K562 (cell line): ENCODE results near the gene XRCC2. TPM values are rescaled to one million over a fixed set of nuclear protein-coding genes. Genes with fewer than 3 reads are reported as not detected.
A peak's percentile ranks its signal among the peaks of the same experiment; 100 is the strongest.

Experiments
- ATAC-seq: fragments of 200-7000 bp; cut with Tn5 transposase; 3 replicates; pipeline ENCODE4 v1.9.1; 2020; ENCODE audit warnings: moderate library complexity
- BruUV-seq: library from RNA; stranded (reverse); fragments of 400-500 nt; replicated peaks from 2 replicates; lab custom pipeline; 2021; lab: Mats Ljungman, UMichigan
- CTCF ChIA-PET: fragments of 300-600 bp; formaldehyde crosslinking; extraction: SDS; loops from one replicate; lab custom pipeline; 2021; ENCODE audit warnings: low intra/inter-chr PET ratio; lab: Yijun Ruan, JAX
- POLR2A ChIA-PET: fragments of 300-600, 350-650 bp; sonication (Branson Sonifier 250); formaldehyde crosslinking; extraction: SDS; loops from one replicate; lab custom pipeline; 2021; ENCODE audit warnings: antibody characterized with exemption, inconsistent platforms; lab: Yijun Ruan, JAX
- DNase-seq, 4 experiments: peaks; one replicate each; pipeline versions ENCODE4 v3.0.0 to v3.0.0-alpha.2; 2011 to 2018; ENCODE audit warnings: low spot score in 3 of 4, mixed read lengths in 3 of 4; ENCODE audit errors: extremely low read depth in 1 of 4
- FAIRE-seq: peaks from 2 replicates; lab custom pipeline; 2011; peaks lifted over from hg19 to GRCh38; lab: Jason Lieb, UNC
- H2AFZ ChIP-seq: 2 replicates; pipeline ENCODE4 v1.6.0; 2011; ENCODE audit warnings: low read depth, low read length, control low read depth, inconsistent platforms
- H3K27ac ChIP-seq: fragments of 200-600 bp; 3 replicates; pipeline ENCODE4 v1.8.0; 2011; ENCODE audit warnings: low read depth, mild to moderate bottlenecking, control low read depth, inconsistent platforms, low read length, moderate library complexity, mixed read lengths; ENCODE audit errors: extremely low read depth
- H3K27me3 ChIP-seq, 2 experiments: fragments of 300-600 bp in 1 of 2; 2 replicates in 1 of 2; 3 replicates in 1 of 2; pipeline versions ENCODE4 v1.6.0 to v1.8.0; 2011; ENCODE audit warnings: inconsistent platforms in 2 of 2, low read length in 2 of 2, mild to moderate bottlenecking in 1 of 2, mixed read lengths in 1 of 2, moderate library complexity in 1 of 2; ENCODE audit not compliant: control insufficient read depth in 2 of 2, insufficient read depth in 2 of 2
- H3K36me3 ChIP-seq: fragments of 300-600 bp; 3 replicates; pipeline ENCODE4 v1.8.0; 2011; ENCODE audit warnings: mild to moderate bottlenecking, low read length, inconsistent platforms; ENCODE audit not compliant: control insufficient read depth, insufficient read depth
- H3K4me1 ChIP-seq, 2 experiments: fragments of 200-600 bp in 1 of 2; replicated peaks in 1 of 2; 2 replicates in 1 of 2; 3 replicates in 1 of 2; pipeline versions ENCODE4 v1.5.1 to v1.8.0; 2011; ENCODE audit warnings: inconsistent platforms in 2 of 2, low read length in 2 of 2, mild to moderate bottlenecking in 1 of 2, mixed read lengths in 1 of 2, moderate library complexity in 1 of 2; ENCODE audit not compliant: control insufficient read depth in 2 of 2, insufficient read depth in 2 of 2
- H3K4me2 ChIP-seq: 2 replicates; pipeline ENCODE4 v1.6.1; 2011; ENCODE audit warnings: low read length, control low read depth, inconsistent platforms, mixed read lengths; ENCODE audit not compliant: insufficient read depth
- H3K4me3 ChIP-seq: fragments of 200-600 bp; sonication (generic), shearing (Covaris generic); 2 replicates; pipeline ENCODE4 v1.5.1; 2016; ENCODE audit warnings: control low read depth, inconsistent platforms
- H3K79me2 ChIP-seq: fragments of 200-600 bp; 3 replicates; pipeline ENCODE4 v1.8.0; 2011; ENCODE audit warnings: low read length, inconsistent platforms; ENCODE audit not compliant: control insufficient read depth, insufficient read depth
- H3K9ac ChIP-seq, 2 experiments: 2 replicates each; pipeline versions ENCODE4 v1.6.0 to v1.6.1; 2011; ENCODE audit warnings: low read depth in 2 of 2, low read length in 2 of 2, control low read depth in 1 of 2, inconsistent platforms in 1 of 2, mild to moderate bottlenecking in 1 of 2, mixed read lengths in 1 of 2; ENCODE audit not compliant: insufficient read depth in 1 of 2
- H3K9me1 ChIP-seq: one replicate; pipeline ENCODE4 v1.6.0; 2011; ENCODE audit warnings: inconsistent platforms, mild to moderate bottlenecking, low read length, moderate library complexity; ENCODE audit not compliant: control insufficient read depth, insufficient read depth
- H3K9me3 ChIP-seq: replicated peaks from 2 replicates; pipeline ENCODE4 v1.5.1; 2011; ENCODE audit warnings: low read depth, low read length, inconsistent platforms; ENCODE audit not compliant: control insufficient read depth, insufficient read depth
- H4K20me1 ChIP-seq: replicated peaks from 2 replicates; pipeline ENCODE4 v1.6.1; 2011; ENCODE audit warnings: low read length, inconsistent platforms, mixed read lengths; ENCODE audit not compliant: control insufficient read depth, insufficient read depth
- ATF1 ChIP-seq, 2 experiments: fragments of 450-650 bp in 1 of 2; IDR thresholded peaks; 2 replicates each; pipeline ENCODE4 v1.6.1; 2016; ENCODE audit warnings: missing compliant biosample characterization in 1 of 2, missing genetic modification characterization in 1 of 2
- BRF2 ChIP-seq: IDR thresholded peaks from 3 replicates; pipeline ENCODE4 v1.6.1; 2011; ENCODE audit warnings: borderline replicate concordance, mild to moderate bottlenecking; ENCODE audit not compliant: insufficient read length, insufficient read depth
- CTCFL ChIP-seq: IDR thresholded peaks from 2 replicates; pipeline ENCODE4 v1.6.1; 2011; ENCODE audit warnings: borderline replicate concordance, low read depth, mild to moderate bottlenecking, moderate library complexity, low read length; ENCODE audit not compliant: insufficient read depth, poor library complexity, severe bottlenecking
- DEAF1 ChIP-seq: fragments of 450-650 bp; formaldehyde crosslinking; IDR thresholded peaks from 2 replicates; pipeline ENCODE4 v1.4.0; 2020; ENCODE audit warnings: mild to moderate bottlenecking, moderate library complexity
- HIVEP1 ChIP-seq: fragments of 250-450 bp; sonication (Bioruptor Pico); IDR thresholded peaks from 2 replicates; pipeline ENCODE4 v1.4.0; 2020; ENCODE audit warnings: mild to moderate bottlenecking
- MEF2D ChIP-seq: conservative IDR thresholded peaks from 2 replicates; pipeline ENCODE4 v1.6.1; 2016; ENCODE audit warnings: low read depth, missing genetic modification characterization, missing compliant biosample characterization
- MEIS2 ChIP-seq: fragments of 450-650 bp; IDR thresholded peaks from 2 replicates; pipeline ENCODE4 v1.6.1; 2014; ENCODE audit warnings: mild to moderate bottlenecking; ENCODE audit not compliant: partially characterized antibody
- NR3C1 ChIP-seq: sonication (generic); formaldehyde crosslinking; IDR thresholded peaks from 2 replicates; pipeline ENCODE4 v1.8.1; 2022; ENCODE audit warnings: missing genetic modification reagents
- PBX2 ChIP-seq, 2 experiments: IDR thresholded peaks in 1 of 2; conservative IDR thresholded peaks in 1 of 2; 2 replicates each; pipeline ENCODE4 v1.6.1; 2016; ENCODE audit warnings: low read depth in 2 of 2, mild to moderate bottlenecking in 1 of 2, missing compliant biosample characterization in 1 of 2, missing genetic modification characterization in 1 of 2, moderate library complexity in 1 of 2
- PHB2 ChIP-seq: fragments of 450-650 bp; IDR thresholded peaks from 2 replicates; pipeline ENCODE4 v1.6.1; 2017; ENCODE audit warnings: low read depth
- SUPT5H ChIP-seq: fragments of 450-650 bp; IDR thresholded peaks from 2 replicates; pipeline ENCODE4 v1.6.1; 2016
- WGBS: fragments of 100-300 bp; shearing (Covaris generic); methylation state at CpG from one replicate; pipeline ENCODE4 v1.1.6; 2016; ENCODE audit warnings: low coverage, mixed read lengths; ENCODE audit not compliant: insufficient coverage; ENCODE audit errors: missing lambda C conversion rate; 5-methylcytosine and 5-hydroxymethylcytosine counted together
- in situ Hi-C: fragments of 300-500 bp; cut with MboI; formaldehyde crosslinking; loops from 4 replicates; pipeline ENCODE4 v1.15.0; 2018; ENCODE audit warnings: inconsistent platforms, mixed read lengths
- intact Hi-C: fragments of 100-400 bp; cut with micrococcal nuclease; formaldehyde crosslinking; loops from 2 replicates; pipeline ENCODE4 v1.14.2; 2022
- polyA plus RNA-seq, 8 experiments: library from polyadenylated mRNA; depleted of rRNA in 4 of 8; stranded (reverse) in 5 of 8; unstranded in 3 of 8; fragments of >200 nt; fragmentation: Nextera tagmentation in 2 of 8; fragmentation: Illumina TruSeq in 1 of 8; extraction: Ambion mirVana in 2 of 8; extraction: Trizol in 1 of 8; gene quantifications; 2 replicates each; pipeline versions ENCODE4 v1.2.1 to v1.2.3, GENCODE V29; 2011 to 2014; ENCODE audit warnings: inconsistent platforms in 1 of 8, missing spikeins in 1 of 8
- total RNA-seq, 7 experiments: library from RNA; depleted of rRNA in 6 of 7; stranded (reverse); fragments of >200 nt in 6 of 7; fragmentation: Illumina TruSeq in 2 of 7; extraction: Trizol in 2 of 7; gene quantifications; 2 replicates each; pipeline versions ENCODE4 v1.2.1 to v1.2.3, GENCODE V29; 2011 to 2021; ENCODE audit warnings: low replicate concordance in 1 of 7

XRCC2 gene
- total and polyA plus RNA-seq, 9 of the 15 experiments (the other 6 are each of a cell fraction or from before 2014, with no cell fraction given) = 16.2 to 58.0 (median 39.8) TPM

- TF ChIP-seq CTCFL (no peak), MEF2D (tag) (no peak), SUPT5H (no peak), NR3C1 (CRISPR knock-in tag) (no peak), BRF2 (no peak), HIVEP1 (no peak), PHB2 (no peak)
- TF ChIP-seq, all 486 proteins: peak for 0
Measured at GRCh38 chr7:152601305-152601798, 74.6 kb downstream of the XRCC2 start (continued).

- Histone ChIP-seq H3K4me2 (no peak overlapping the region), H3K27ac (no peak overlapping the region), H3K9me3 (no peaks in the 10 kb centered on the region; the same call in 1 of the 2 replicates), H3K9ac (no peak overlapping the region), H3K9me1 (no peaks in the 10 kb centered on the region), H3K79me2 (no peaks in the 10 kb centered on the region), H3K4me3 (no peak overlapping the region), H3K27me3 (peaks cover 34 to 41% of the 10 kb centered on the region in 2 experiments), H3K4me1 (peaks cover 0 to 5% of the 10 kb centered on the region in 2 experiments; a peak in 3 of 5 replicates), H3K36me3 (no peaks in the 10 kb centered on the region), H2AFZ (no peak overlapping the region), H4K20me1 (no peaks in the 10 kb centered on the region)
- no TSS peak for BruUV-seq
- DNase-seq = no peak
- intact Hi-C loops = no loop called here
- no peak for ATAC-seq
- POLR2A ChIA-PET = interaction anchor here (0.6 to 1.0 kb wide), 3 partner anchors 17 to 579 kb away, joined by 3 to 4 read pairs (median 3); no protein-coding TSS in a partner anchor
- in situ Hi-C loops = no loop called here
- peak; percentile 6 for FAIRE-seq
- CTCF ChIA-PET = no interaction called here
- 27% methylated on average over 5 of the region's 5 CpGs for WGBS
- TF ChIP-seq PHB2 (no peak), MEIS2 (peak; percentile 63), PBX2 (CRISPR knock-in tag; IDR thresholded peaks at IDR 0.05; ENCODE audit: low read depth) (no peak), PBX2 (tag; conservative IDR thresholded peaks at IDR 0.05; ENCODE audit: low read depth) (peak; percentile 32; the same call in 1 of the 2 replicates), DEAF1 (no peak), ATF1 (CRISPR knock-in tag; IDR thresholded peaks at IDR 0.05) (no peak), ATF1 (tag; IDR thresholded peaks at IDR 0.05) (no peak)
Measured at GRCh38 chr7:152600266-152600665, 75.7 kb downstream of the XRCC2 start.
